Lower leg skin (tissue), 4 donors: ENCODE data around the gene NRXN3. TPM values are rescaled to one million over a fixed set of nuclear protein-coding genes. Genes with fewer than 3 reads are reported as not detected.

Experiments
- DNase-seq, 2 donors: peaks; one replicate each; pipeline ENCODE4 v3.0.0-alpha.2; 2019; ENCODE audit warnings: low spot score in 2 of 2
- H3K4me3 ChIP-seq: fragments of 200-600 bp; sonication (generic); 2 replicates; pipeline ENCODE4 v1.5.1; 2017; ENCODE audit warnings: mild to moderate bottlenecking, low read depth; ENCODE audit not compliant: poor library complexity, severe bottlenecking
- CTCF ChIP-seq, 3 donors: fragments of 450-650 bp; IDR thresholded peaks; one replicate each; pipeline ENCODE4 v1.5.1; 2016; ENCODE audit warnings: antibody characterized with exemption in 3 of 3, mild to moderate bottlenecking in 3 of 3, moderate library complexity in 2 of 3
- POLR2A ChIP-seq, 2 donors: fragments of 450-650 bp; IDR thresholded peaks; one replicate each; pipeline ENCODE4 v1.6.1; 2016 to 2017; ENCODE audit warnings: antibody characterized with exemption in 2 of 2, mild to moderate bottlenecking in 1 of 2, moderate library complexity in 1 of 2
- WGBS, 2 donors: methylation state at CpG; one replicate each; pipeline ENCODE4 v1.1.5; 2018; 5-methylcytosine and 5-hydroxymethylcytosine counted together
- intact Hi-C: fragments of 100-400 bp; cut with DNase I; formaldehyde crosslinking; loops from one replicate; pipeline ENCODE4 v1.15.0; 2023; ENCODE audit warnings: low total_unique reads
- total RNA-seq, 4 donors: library from RNA; depleted of rRNA; stranded (reverse); fragments of >200 nt; gene quantifications; one replicate each; pipeline ENCODE4 v1.1.0, GENCODE V29; 2016

Gene NRXN3
- total RNA-seq, 4 donors from 2014 or later, result 0.61 to 2.4 (median 1.7) TPM

GRCh38 chr14:79629411-79630287, 1459.5 kb downstream of the NRXN3 start:
- intact Hi-C loops, result no loop called here
- no peak overlapping the region for H3K4me3 ChIP-seq
- TF ChIP-seq POLR2A (IDR thresholded peaks at IDR 0.05), result no peak
- no peak for TF ChIP-seq CTCF (IDR thresholded peaks at IDR 0.05)
- DNase-seq, result no peak
- WGBS, 2 donors, result 84 to 88% methylated on average over 6 of the region's 6 CpGs

DNA sequence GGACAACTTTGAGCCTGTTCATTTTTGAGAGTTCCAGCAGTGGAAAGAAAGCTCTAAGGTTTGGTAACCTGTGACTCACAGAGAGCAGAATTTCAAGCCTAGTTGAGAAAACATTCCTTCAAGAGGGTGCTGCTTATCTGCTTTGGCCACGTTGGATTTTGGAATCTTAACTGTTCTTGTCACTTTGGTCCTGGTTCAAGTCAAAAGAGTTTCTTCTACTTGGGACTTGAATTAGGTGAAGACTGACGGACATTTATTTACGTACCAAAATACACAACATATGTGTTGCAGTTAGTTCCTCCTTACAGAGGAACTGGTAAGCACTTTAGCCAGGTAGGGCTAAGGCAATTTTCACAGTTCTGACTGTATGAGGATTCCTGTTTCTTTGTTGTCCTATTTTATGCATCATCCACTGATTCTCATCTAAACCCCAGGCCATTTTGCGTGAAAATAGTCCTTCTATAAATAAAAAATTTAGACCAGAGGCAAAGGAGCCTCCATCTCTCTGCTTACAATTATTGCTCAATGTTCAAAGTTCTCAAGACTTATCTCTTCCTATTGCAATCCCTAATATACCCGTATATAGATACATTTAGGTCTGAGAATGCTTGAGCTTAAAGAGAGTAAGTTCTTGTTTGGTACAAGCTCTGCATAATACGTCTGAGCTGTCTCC, 1460.3 kb downstream of the NRXN3 start:
- WGBS, 2 donors, result 78 to 83% methylated on average over 6 of the region's 6 CpGs
- DNase-seq, result no peak
- no peak overlapping the region for H3K4me3 ChIP-seq
- TF ChIP-seq CTCF (IDR thresholded peaks at IDR 0.05), result no peak
- TF ChIP-seq POLR2A (IDR thresholded peaks at IDR 0.05), result no peak
- intact Hi-C loops, result no loop called here

DNA sequence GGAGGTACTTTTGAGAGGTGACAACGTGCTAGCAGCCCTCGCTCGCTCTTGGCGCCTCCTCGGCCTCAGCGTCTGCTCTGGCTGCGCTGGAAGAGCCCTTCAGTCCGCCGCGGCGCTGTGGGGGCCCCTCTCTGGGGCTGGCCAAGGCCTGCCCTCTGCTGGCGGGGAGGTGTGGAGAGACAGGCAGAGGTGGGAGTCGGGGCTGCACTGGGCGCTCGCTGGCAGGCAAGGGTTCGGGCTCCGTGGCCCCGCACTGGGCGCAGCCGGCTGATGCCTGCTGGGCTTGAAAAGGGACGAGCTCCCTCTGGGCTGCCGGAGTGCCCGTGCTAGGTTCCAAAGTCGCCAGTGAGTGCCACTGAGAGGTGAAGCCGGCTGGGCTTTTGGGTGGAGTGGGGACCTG, 1461.1 kb downstream of the NRXN3 start:
- TF ChIP-seq CTCF (IDR thresholded peaks at IDR 0.05) (no peak), POLR2A (IDR thresholded peaks at IDR 0.05) (no peak)
- WGBS, 2 donors, result 92 to 93% methylated on average over 24 to 25 of the region's 25 CpGs
- H3K4me3 ChIP-seq, result no peak overlapping the region
- DNase-seq, result no peak
- intact Hi-C loops, result no loop called here

DNA sequence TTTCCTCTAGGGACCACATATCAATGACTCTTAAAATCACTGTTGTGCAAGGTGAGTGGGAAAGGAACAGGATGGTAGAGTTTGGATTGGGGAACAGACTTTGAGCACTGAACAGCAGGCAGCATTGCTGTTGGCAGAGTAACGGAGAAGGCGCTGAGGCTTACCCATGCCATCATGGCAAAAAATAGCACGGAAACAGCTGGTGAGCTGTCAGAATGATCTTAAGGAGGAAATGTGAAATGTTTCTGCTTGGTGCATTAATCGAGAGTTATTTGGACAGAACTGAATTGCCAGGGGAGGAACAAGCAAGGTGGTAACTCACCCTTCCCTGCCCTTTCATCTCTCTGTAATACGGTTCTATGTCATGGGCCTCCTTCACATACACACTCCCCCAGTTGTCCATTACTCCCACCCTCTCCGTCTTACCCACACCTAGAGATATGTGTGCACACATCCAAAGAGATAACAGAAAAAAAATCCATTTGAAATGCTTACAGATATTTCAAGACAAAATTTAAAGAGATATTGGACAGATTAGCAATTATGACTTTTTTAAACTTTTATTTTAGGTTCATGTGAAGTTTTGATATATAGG, 1468.6 kb downstream of the NRXN3 start:
- H3K4me3 ChIP-seq, result no peak overlapping the region
- WGBS, 2 donors, result 56 to 65% methylated on average over 6 of the region's 6 CpGs
- no peak for DNase-seq
- intact Hi-C loops, result no loop called here
- TF ChIP-seq CTCF (IDR thresholded peaks at IDR 0.05) (no peak), POLR2A (IDR thresholded peaks at IDR 0.05) (no peak)

GRCh38 chr14:79639613-79640012, 1469.4 kb downstream of the NRXN3 start:
- no peak for TF ChIP-seq CTCF (IDR thresholded peaks at IDR 0.05)
- TF ChIP-seq POLR2A (IDR thresholded peaks at IDR 0.05), result no peak
- 31 to 41% methylated on average over 3 of the region's 3 CpGs for WGBS, 2 donors
- no peak for DNase-seq
- intact Hi-C loops, result no loop called here
- H3K4me3 ChIP-seq, result no peak overlapping the region
